KMS-11 (cell line): Measurements from ENCODE around the gene ACVR1.

ENCODE experiments used
- H2AFZ ChIP-seq: fragments of 200-600 bp; sonication (generic); 2 replicates; pipeline ENCODE4 v1.6.1; 2016; ENCODE audit warnings: antibody characterized with exemption, mixed run types, low read depth
- H3K27ac ChIP-seq: fragments of 200-600 bp; sonication (generic); 2 replicates; pipeline ENCODE4 v1.6.1; 2016; ENCODE audit warnings: mild to moderate bottlenecking, mixed run types
- H3K27me3 ChIP-seq: fragments of 200-600 bp; sonication (generic); 2 replicates; pipeline ENCODE4 v1.6.1; 2017; ENCODE audit warnings: mild to moderate bottlenecking, low read depth, mixed run types, moderate library complexity; ENCODE audit not compliant: insufficient read depth
- H3K36me3 ChIP-seq: fragments of 200-600 bp; sonication (generic); 2 replicates; pipeline ENCODE4 v1.6.1; 2017; ENCODE audit warnings: mild to moderate bottlenecking, mixed run types; ENCODE audit not compliant: insufficient read depth
- H3K4me1 ChIP-seq: fragments of 200-600 bp; sonication (generic); 2 replicates; pipeline ENCODE4 v1.6.1; 2016; ENCODE audit warnings: mild to moderate bottlenecking, low read depth, mixed run types; ENCODE audit not compliant: poor library complexity, severe bottlenecking
- H3K4me2 ChIP-seq: fragments of 200-600 bp; sonication (generic); 2 replicates; pipeline ENCODE4 v1.7.0; 2016; ENCODE audit warnings: mild to moderate bottlenecking, mixed run types
- H3K4me3 ChIP-seq: fragments of 200-600 bp; sonication (generic); IDR thresholded peaks from 2 replicates; pipeline ENCODE4 v1.6.1; 2017; ENCODE audit warnings: low read depth, low read length, mixed read lengths; ENCODE audit not compliant: insufficient read depth
- H3K79me2 ChIP-seq: fragments of 200-600 bp; sonication (generic); 2 replicates; pipeline ENCODE4 v1.6.1; 2016; ENCODE audit warnings: low read depth, mixed run types; ENCODE audit not compliant: insufficient read depth
- H3K9ac ChIP-seq: fragments of 200-600 bp; sonication (generic); 2 replicates; pipeline ENCODE4 v1.6.1; 2016; ENCODE audit warnings: mild to moderate bottlenecking, mixed run types
- H4K20me1 ChIP-seq: fragments of 200-600 bp; sonication (generic); 2 replicates; pipeline ENCODE4 v1.6.1; 2016; ENCODE audit warnings: mild to moderate bottlenecking, mixed run types; ENCODE audit not compliant: insufficient read depth
- TF ChIP-seq, protein P1 (sequence below): fragments of 200-600 bp; sonication (generic); conservative IDR thresholded peaks from 2 replicates; pipeline ENCODE4 v1.6.1; 2017; ENCODE audit warnings: low read depth, mild to moderate bottlenecking, antibody characterized with exemption, low read length, moderate library complexity, mixed read lengths

Gene ACVR1

DNA sequence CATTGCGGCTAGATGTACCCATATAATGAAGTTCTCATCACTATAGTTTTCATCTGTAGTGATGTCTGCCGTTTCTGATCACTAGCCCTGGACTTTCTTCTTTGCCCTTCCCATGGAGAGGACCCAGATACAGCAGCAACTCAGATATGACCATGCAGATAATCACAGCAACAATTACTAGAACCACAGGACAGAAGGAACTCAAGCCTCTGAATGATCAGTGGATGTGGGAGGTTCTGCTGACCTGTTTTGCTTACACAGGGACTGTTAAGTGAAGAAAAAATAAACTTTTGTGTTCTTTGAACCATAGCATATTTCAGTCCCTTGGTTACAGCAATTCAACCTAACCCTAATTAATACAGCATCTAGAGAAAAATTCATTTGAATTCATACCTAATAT, 62.7 kb downstream of the ACVR1 start:
- TF ChIP-seq, protein P1, sequence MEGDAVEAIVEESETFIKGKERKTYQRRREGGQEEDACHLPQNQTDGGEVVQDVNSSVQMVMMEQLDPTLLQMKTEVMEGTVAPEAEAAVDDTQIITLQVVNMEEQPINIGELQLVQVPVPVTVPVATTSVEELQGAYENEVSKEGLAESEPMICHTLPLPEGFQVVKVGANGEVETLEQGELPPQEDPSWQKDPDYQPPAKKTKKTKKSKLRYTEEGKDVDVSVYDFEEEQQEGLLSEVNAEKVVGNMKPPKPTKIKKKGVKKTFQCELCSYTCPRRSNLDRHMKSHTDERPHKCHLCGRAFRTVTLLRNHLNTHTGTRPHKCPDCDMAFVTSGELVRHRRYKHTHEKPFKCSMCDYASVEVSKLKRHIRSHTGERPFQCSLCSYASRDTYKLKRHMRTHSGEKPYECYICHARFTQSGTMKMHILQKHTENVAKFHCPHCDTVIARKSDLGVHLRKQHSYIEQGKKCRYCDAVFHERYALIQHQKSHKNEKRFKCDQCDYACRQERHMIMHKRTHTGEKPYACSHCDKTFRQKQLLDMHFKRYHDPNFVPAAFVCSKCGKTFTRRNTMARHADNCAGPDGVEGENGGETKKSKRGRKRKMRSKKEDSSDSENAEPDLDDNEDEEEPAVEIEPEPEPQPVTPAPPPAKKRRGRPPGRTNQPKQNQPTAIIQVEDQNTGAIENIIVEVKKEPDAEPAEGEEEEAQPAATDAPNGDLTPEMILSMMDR, result no peak
- Histone ChIP-seq H3K9ac (no peak overlapping the region), H3K27ac (no peak overlapping the region), H4K20me1 (no peaks in the 10 kb centered on the region), H3K36me3 (no peaks in the 10 kb centered on the region), H3K4me3 (no peak overlapping the region), H2AFZ (no peak overlapping the region), H3K4me1 (no peaks in the 10 kb centered on the region), H3K27me3 (no peaks in the 10 kb centered on the region), H3K4me2 (no peak overlapping the region), H3K79me2 (no peaks in the 10 kb centered on the region)

DNA sequence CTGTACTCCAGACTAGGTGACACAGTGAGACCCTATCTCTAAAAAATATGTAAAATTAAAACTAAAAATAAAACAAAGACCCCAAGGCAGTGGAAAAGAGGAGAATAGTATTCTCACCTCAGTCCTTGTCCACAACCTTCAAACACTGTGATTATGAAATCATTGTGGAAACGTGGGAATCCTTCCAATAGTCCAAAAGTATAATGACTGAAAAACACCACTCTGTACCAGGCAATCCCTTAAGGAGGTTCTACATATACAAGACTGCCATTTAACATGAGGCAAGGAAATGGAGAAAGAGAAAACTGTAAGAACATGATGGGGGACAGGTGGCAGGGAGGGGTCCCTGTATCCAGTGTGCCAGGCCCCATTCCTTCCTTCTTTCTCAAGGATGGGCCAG, 66.1 kb downstream of the ACVR1 start:
- no peaks in the 10 kb centered on the region for H3K79me2 ChIP-seq

DNA sequence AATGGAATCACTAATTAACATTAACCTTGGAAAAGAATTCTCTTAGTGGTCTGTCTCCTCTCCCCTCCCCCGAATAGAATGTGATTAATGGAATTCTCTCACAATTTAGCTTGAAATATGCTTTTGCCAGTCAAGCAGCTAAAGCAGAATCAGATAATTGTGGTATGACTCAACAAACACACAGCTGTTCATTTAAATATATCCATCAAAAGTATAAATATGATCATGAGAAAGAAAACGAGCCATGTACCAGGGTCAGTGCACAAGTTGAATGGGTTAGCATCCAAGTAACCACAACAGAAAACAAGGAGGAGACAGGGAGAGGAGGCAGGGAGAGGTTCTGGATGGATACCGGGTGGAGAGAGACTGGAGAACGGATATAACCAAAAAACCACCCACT, 66.9 kb downstream of the ACVR1 start:
- Histone ChIP-seq H2AFZ (no peak overlapping the region), H3K27ac (no peak overlapping the region), H3K9ac (no peak overlapping the region), H3K4me3 (no peak overlapping the region), H3K36me3 (no peaks in the 10 kb centered on the region), H3K4me2 (no peak overlapping the region), H3K4me1 (no peaks in the 10 kb centered on the region), H3K27me3 (no peaks in the 10 kb centered on the region), H4K20me1 (no peaks in the 10 kb centered on the region), H3K79me2 (no peaks in the 10 kb centered on the region)
- TF ChIP-seq, protein P1, result no peak

More for the DNA sequence above, 66.1 kb downstream of the ACVR1 start:
- H4K20me1 ChIP-seq, result no peaks in the 10 kb centered on the region
- no peak overlapping the region for H3K9ac ChIP-seq
- H2AFZ ChIP-seq, result no peak overlapping the region
- no peak overlapping the region for H3K4me2 ChIP-seq
- H3K27me3 ChIP-seq, result no peaks in the 10 kb centered on the region
- H3K27ac ChIP-seq, result no peak overlapping the region
- TF ChIP-seq, protein P1, result no peak
- H3K4me3 ChIP-seq, result no peak overlapping the region
- H3K4me1 ChIP-seq, result no peaks in the 10 kb centered on the region
- no peaks in the 10 kb centered on the region for H3K36me3 ChIP-seq

DNA sequence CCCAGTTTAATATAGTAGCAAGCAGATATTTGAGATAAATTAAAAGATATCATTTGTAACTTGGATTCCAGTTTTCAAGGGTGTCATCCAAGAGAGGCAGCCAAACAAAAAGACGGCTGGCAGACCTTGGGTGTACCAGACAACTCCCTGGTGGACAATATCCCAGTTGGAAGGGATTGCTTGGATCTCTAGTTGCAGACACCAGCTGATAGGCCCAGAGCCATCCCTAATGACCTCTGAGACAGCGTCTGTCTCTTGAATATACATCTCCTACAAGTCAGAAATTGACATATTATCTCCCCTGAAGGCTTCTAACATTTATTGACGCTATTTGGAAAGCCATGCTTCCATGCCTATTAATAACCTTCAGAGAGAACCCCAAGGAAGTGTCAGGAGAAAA, 67.7 kb downstream of the ACVR1 start:
- Histone ChIP-seq H3K4me3 (no peak overlapping the region), H3K9ac (no peak overlapping the region), H3K4me1 (no peaks in the 10 kb centered on the region), H2AFZ (no peak overlapping the region), H3K27me3 (no peaks in the 10 kb centered on the region), H3K4me2 (no peak overlapping the region), H4K20me1 (no peaks in the 10 kb centered on the region), H3K79me2 (no peaks in the 10 kb centered on the region), H3K27ac (no peak overlapping the region), H3K36me3 (no peaks in the 10 kb centered on the region)
- TF ChIP-seq, protein P1, result no peak
